Endothelial cell of umbilical vein (primary cell): Measurements from ENCODE around the gene PSMB5. TPM values are rescaled to one million over a fixed set of nuclear protein-coding genes. Genes with fewer than 3 reads are reported as not detected.

Experiments used
- BruUV-seq: library from RNA; stranded (reverse); fragments of 400-500 nt; replicated peaks from 2 replicates; lab custom pipeline; 2021; lab: Mats Ljungman, UMichigan
- CTCF ChIA-PET: fragments of 300-600, 350-600 bp; sonication (Branson Sonifier 250); formaldehyde crosslinking; loops from one replicate; lab custom pipeline; 2021; ENCODE audit warnings: antibody characterized with exemption, inconsistent platforms; lab: Charles Lee
- POLR2A ChIA-PET: fragments of 300-600, 350-600 bp; sonication (Branson Sonifier 250); formaldehyde crosslinking; loops from one replicate; lab custom pipeline; 2021; ENCODE audit warnings: antibody characterized with exemption, inconsistent platforms; lab: Charles Lee
- DNase-seq: peaks from one replicate; pipeline ENCODE4 v3.0.0-alpha.2; 2011; ENCODE audit warnings: low read depth, low spot score
- FAIRE-seq: peaks from 2 replicates; lab custom pipeline; 2011; peaks lifted over from hg19 to GRCh38; lab: Jason Lieb, UNC
- H2AFZ ChIP-seq: 2 replicates; pipeline ENCODE4 v1.6.0; 2012; ENCODE audit warnings: low read depth, low read length, control low read depth, inconsistent platforms
- H3K27ac ChIP-seq: 2 replicates; pipeline ENCODE4 v1.5.1; 2011; ENCODE audit warnings: low read depth, mild to moderate bottlenecking, control low read depth, low read length, moderate library complexity; ENCODE audit not compliant: insufficient read depth
- H3K27me3 ChIP-seq, 2 experiments: 2 replicates each; pipeline versions ENCODE4 v1.6.0 to v1.6.1; 2011; ENCODE audit warnings: low read length in 2 of 2, mixed read lengths in 1 of 2; ENCODE audit not compliant: control insufficient read depth in 2 of 2, insufficient read depth in 2 of 2
- H3K36me3 ChIP-seq, 2 experiments: 2 replicates in 1 of 2; 3 replicates in 1 of 2; pipeline ENCODE4 v1.5.1; 2011; ENCODE audit warnings: low read length in 2 of 2, mild to moderate bottlenecking in 1 of 2, moderate library complexity in 1 of 2; ENCODE audit not compliant: control insufficient read depth in 2 of 2, insufficient read depth in 2 of 2; ENCODE audit errors: extremely low read depth in 1 of 2
- H3K4me1 ChIP-seq: 3 replicates; pipeline ENCODE4 v1.5.1; 2011; ENCODE audit warnings: mild to moderate bottlenecking, low read length; ENCODE audit not compliant: control insufficient read depth, insufficient read depth; ENCODE audit errors: extremely low read depth
- H3K4me2 ChIP-seq: 2 replicates; pipeline ENCODE4 v1.6.1; 2011; ENCODE audit warnings: low read length, control low read depth, mixed read lengths; ENCODE audit not compliant: insufficient read depth
- H3K4me3 ChIP-seq, 3 experiments: fragments of 200-600 bp in 1 of 3; sonication (generic), shearing (Covaris generic) in 1 of 3; replicated peaks in 1 of 3; 2 replicates each; pipeline ENCODE4 v1.5.1; 2011 to 2016; ENCODE audit warnings: control low read depth in 3 of 3, low read length in 3 of 3, mild to moderate bottlenecking in 2 of 3, inconsistent platforms in 1 of 3, low read depth in 1 of 3, moderate library complexity in 1 of 3; ENCODE audit not compliant: insufficient read depth in 1 of 3
- H3K79me2 ChIP-seq: 2 replicates; pipeline ENCODE4 v1.6.0; 2012; ENCODE audit warnings: low read length, inconsistent platforms; ENCODE audit not compliant: control insufficient read depth, insufficient read depth
- H3K9ac ChIP-seq: replicated peaks from 2 replicates; pipeline ENCODE3; 2011; ENCODE audit warnings: low read length, control low read depth; ENCODE audit not compliant: insufficient read depth; ENCODE audit errors: extremely low read depth
- H3K9me1 ChIP-seq: replicated peaks from 3 replicates; pipeline ENCODE4 v1.6.0; 2011; ENCODE audit warnings: mild to moderate bottlenecking, low read length; ENCODE audit not compliant: control insufficient read depth, insufficient read depth; ENCODE audit errors: extremely low read depth
- H3K9me3 ChIP-seq: replicated peaks from 2 replicates; pipeline ENCODE4 v1.5.1; 2012; ENCODE audit warnings: low read length, inconsistent platforms; ENCODE audit not compliant: control insufficient read depth, insufficient read depth
- H4K20me1 ChIP-seq: replicated peaks from 2 replicates; pipeline ENCODE3; 2011; ENCODE audit warnings: mild to moderate bottlenecking, low read length; ENCODE audit not compliant: control insufficient read depth, insufficient read depth; ENCODE audit errors: extremely low read depth
- CTCF ChIP-seq, 2 donors: IDR thresholded peaks; 1 replicate in 1 of 2; 2 replicates in 1 of 2; pipeline ENCODE4 v1.5.1; 2011; ENCODE audit warnings: low read length in 2 of 2, mild to moderate bottlenecking in 2 of 2, moderate library complexity in 2 of 2, control low read depth in 1 of 2, inconsistent platforms in 1 of 2, low read depth in 1 of 2; ENCODE audit not compliant: insufficient read depth in 1 of 2; ENCODE audit errors: extremely low read depth in 1 of 2
- EZH2 ChIP-seq: IDR thresholded peaks from 2 replicates; pipeline ENCODE4 v1.6.1; 2012; ENCODE audit warnings: borderline replicate concordance, low read depth, mild to moderate bottlenecking, moderate library complexity, low read length, inconsistent platforms; ENCODE audit not compliant: severe bottlenecking
- JUN ChIP-seq: IDR thresholded peaks from 2 replicates; pipeline ENCODE4 v1.6.1; 2011; ENCODE audit warnings: borderline replicate concordance, low read depth; ENCODE audit not compliant: insufficient read length, insufficient read depth
- MYC ChIP-seq: IDR thresholded peaks from one replicate; pipeline ENCODE4 v1.6.1; 2011; ENCODE audit warnings: mild to moderate bottlenecking, low read depth, low read length
- dilution Hi-C: fragments of 300-500 bp; cut with MboI; formaldehyde crosslinking; loops from one replicate; pipeline ENCODE4 v1.15.0; 2019; ENCODE audit warnings: low sequenced_read_pairs; ENCODE audit not compliant: extremely low pct_ligation_motif_present
- intact Hi-C: fragments of 100-400 bp; cut with micrococcal nuclease; formaldehyde crosslinking; loops from one replicate; pipeline ENCODE4 v1.10.0; 2022
- polyA plus RNA-seq, 4 experiments: library from polyadenylated mRNA; depleted of rRNA in 3 of 4; stranded (reverse) in 3 of 4; unstranded in 1 of 4; fragments of >200 nt; gene quantifications; 2 replicates each; pipeline versions ENCODE4 v1.2.1 to v1.2.3, GENCODE V29; 2011 to 2012; ENCODE audit warnings: missing spikeins in 1 of 4
- total RNA-seq: library from RNA; stranded (reverse); gene quantifications from 2 replicates; pipeline ENCODE4 v1.2.3, GENCODE V29; 2021

Gene PSMB5
- total and polyA plus RNA-seq, 2 donors (not counting 3 experiments of a cell fraction or from before 2014, with no cell fraction given), result 236 to 464 TPM

DNA sequence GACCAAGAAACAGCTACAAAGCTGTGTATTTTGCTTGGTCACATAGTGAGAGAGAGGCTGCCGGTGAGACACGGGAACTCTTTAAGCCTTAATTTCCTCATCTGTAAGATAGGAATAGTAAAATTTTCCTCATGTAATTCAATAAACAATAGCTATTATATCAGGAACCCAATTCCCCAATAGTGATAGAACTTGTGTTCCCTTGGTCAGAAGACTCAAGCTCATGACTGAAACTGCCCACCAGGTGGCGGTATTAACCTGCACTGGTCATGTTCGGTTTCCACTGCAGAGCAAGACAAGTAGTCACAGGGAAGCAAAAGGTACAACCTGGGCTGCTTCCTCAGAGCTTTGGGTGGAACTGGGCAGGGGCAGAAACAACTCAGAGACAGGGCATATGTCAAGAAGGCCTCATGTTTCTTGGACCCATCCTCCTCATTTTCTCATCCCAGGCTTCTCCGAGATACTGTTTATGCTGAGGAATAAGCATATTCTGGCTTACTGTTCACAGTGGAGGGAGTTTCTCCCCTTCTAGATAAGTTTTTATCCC is 48.1 kb downstream of the PSMB5 start:
- no TSS peak for BruUV-seq
- intact Hi-C loops (loop anchor here (1.0 to 10.0 kb wide), 2 partner anchors 72 to 198 kb away; partner anchors contain the start of gene SLC7A8), dilution Hi-C loops (loop anchor here (10.0 kb wide), 1 partner anchor 78 kb away; no protein-coding TSS in a partner anchor)
- TF ChIP-seq MYC (no peak), CTCF (IDR thresholded peaks at IDR 0.05; ENCODE audit: extremely low read depth in 1 of 2, insufficient read depth in 1 of 2, low read depth in 1 of 2, low read length in 2 of 2) (peak; percentile 78 to 82), JUN (no peak), EZH2 (no peak)
- H3K27me3 ChIP-seq, result no peaks in the 10 kb centered on the region
- H3K27ac ChIP-seq, result no peak overlapping the region
- no peaks in the 10 kb centered on the region for H3K9me3 ChIP-seq
- H3K4me1 ChIP-seq, result peaks cover 6% of the 10 kb centered on the region
- H2AFZ ChIP-seq, result no peak overlapping the region
- H3K4me3 ChIP-seq, result no peak overlapping the region
- H3K9ac ChIP-seq, result no peak overlapping the region
- H3K9me1 ChIP-seq, result no peaks in the 10 kb centered on the region
- DNase-seq (peak; percentile 86), FAIRE-seq (peak; percentile 92)
- ChIA-PET CTCF (interaction anchor here (0.6 to 17.1 kb wide), 58 partner anchors 9 to 600 kb away, joined by 3 to 1071 read pairs (median 6); partner anchors contain the start of genes ACIN1, C14orf119, CDH24 and HAUS4), POLR2A (interaction anchor here (0.7 to 1.5 kb wide), 7 partner anchors 8 to 108 kb away, joined by 3 to 13 read pairs (median 4); partner anchors contain the start of genes ACIN1 and CDH24)
- H3K36me3 ChIP-seq, result no peaks in the 10 kb centered on the region
- H3K4me2 ChIP-seq, result no peak overlapping the region
- peaks cover 8% of the 10 kb centered on the region for H3K79me2 ChIP-seq
- no peaks in the 10 kb centered on the region for H4K20me1 ChIP-seq
